ENCODE measurements around the gene PARP9.

Gene PARP9

DNA sequence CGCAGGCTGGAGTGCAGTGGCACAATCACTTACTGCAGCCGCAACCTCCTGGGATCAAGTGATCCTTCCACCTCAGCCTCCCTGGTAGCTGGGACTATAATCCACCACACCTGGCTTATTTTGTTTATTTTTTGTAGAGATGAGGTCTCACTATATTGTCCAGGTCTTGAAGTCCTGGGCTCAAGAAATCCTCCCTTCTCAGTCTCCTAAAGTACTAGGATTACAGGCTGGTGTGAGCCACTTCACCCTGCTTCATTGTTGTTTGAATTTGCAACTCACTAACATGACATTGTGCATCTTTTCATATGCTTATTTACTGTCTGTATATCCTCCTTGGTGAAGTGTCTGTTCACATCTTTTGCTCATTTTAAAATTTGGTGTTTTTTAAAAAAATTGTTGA, 23.5 kb upstream of the PARP9 start:
- no peak for DNase-seq (ENCODE audit: low read depth)
- no peak overlapping the region for H3K4me3 ChIP-seq (ENCODE audit: low read depth, low read length)
- TF ChIP-seq, protein P1, sequence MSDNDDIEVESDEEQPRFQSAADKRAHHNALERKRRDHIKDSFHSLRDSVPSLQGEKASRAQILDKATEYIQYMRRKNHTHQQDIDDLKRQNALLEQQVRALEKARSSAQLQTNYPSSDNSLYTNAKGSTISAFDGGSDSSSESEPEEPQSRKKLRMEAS (IDR thresholded peaks at IDR 0.05; ENCODE audit: low read depth, low read length), result no peak
- no peak for TF ChIP-seq POLR2A (IDR thresholded peaks at IDR 0.05; ENCODE audit: extremely low read depth, insufficient read length)
- no peak for TF ChIP-seq CTCF (IDR thresholded peaks at IDR 0.05; ENCODE audit: low read depth, low read length)
- TF ChIP-seq MYC (IDR thresholded peaks at IDR 0.05; ENCODE audit: low read depth, low read length), result no peak

DNA sequence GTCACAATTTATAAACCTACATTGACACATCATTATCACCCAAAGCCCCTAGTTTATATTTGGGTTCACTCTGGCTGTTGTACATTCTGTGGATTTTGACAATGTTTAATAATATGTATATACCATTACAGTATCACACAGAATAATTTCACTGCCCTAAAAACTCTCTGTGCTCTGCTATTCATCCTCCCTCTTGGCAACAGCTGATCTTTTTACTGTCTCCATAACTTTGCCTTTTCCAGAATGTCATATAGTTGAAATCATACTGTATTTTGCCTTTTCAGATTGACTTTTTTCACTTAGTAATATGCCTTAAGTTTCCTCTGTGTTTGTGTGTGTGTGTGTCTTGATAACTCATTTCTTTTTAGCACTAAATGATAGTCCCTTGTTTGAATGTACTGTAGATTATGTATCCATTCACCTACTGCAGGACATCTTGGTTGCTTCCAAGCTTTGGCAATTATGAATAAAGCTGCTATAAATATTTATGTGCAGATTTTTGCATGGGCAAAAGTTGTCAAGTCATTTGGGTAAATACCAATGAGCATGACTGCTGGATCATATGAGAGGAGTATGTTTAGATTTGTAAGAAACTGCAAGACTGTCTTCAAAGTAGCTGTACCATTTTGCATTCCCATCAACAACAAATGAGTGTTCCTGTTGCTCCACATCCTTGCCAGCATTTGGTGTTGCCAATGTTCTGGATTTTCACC, 22.8 kb upstream of the PARP9 start:
- no peak overlapping the region for H3K4me3 ChIP-seq (ENCODE audit: low read depth, low read length)
- no peak for DNase-seq (ENCODE audit: low read depth)
- TF ChIP-seq, protein P1 (IDR thresholded peaks at IDR 0.05; ENCODE audit: low read depth, low read length), result no peak
- no peak for TF ChIP-seq POLR2A (IDR thresholded peaks at IDR 0.05; ENCODE audit: extremely low read depth, insufficient read length)
- TF ChIP-seq MYC (IDR thresholded peaks at IDR 0.05; ENCODE audit: low read depth, low read length), result no peak
- TF ChIP-seq CTCF (IDR thresholded peaks at IDR 0.05; ENCODE audit: low read depth, low read length), result no peak

GRCh38 chr3:122586098-122586497, 22.0 kb upstream of the PARP9 start:
- TF ChIP-seq CTCF (IDR thresholded peaks at IDR 0.05; ENCODE audit: low read depth, low read length), result no peak
- TF ChIP-seq POLR2A (IDR thresholded peaks at IDR 0.05; ENCODE audit: extremely low read depth, insufficient read length), result no peak
- TF ChIP-seq, protein P1 (IDR thresholded peaks at IDR 0.05; ENCODE audit: low read depth, low read length), result no peak
- no peak for TF ChIP-seq MYC (IDR thresholded peaks at IDR 0.05; ENCODE audit: low read depth, low read length)
- DNase-seq (ENCODE audit: low read depth), result no peak
- H3K4me3 ChIP-seq (ENCODE audit: low read depth, low read length), result no peak overlapping the region

DNA sequence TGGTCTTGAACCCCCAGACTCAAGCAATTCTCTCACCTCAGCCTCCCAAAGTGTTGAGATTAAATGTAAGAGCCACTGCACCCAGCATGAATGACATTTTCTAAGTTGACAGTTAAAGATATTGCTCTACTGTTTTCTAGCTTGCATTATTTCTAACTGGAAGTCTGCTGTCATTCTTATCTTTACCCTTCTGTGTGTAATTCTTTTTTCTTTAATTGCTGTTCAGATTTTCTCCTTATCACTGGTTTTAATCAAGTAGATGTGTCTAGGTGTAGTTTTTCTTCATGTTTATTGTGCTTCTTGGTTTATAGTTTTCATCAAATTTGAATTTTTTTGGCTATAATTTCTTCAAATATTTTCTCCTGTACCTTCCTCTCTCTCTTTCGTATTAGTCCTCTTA, 18.3 kb upstream of the PARP9 start:
- TF ChIP-seq, protein P1 (IDR thresholded peaks at IDR 0.05; ENCODE audit: low read depth, low read length), result no peak
- TF ChIP-seq MYC (IDR thresholded peaks at IDR 0.05; ENCODE audit: low read depth, low read length) (no peak), CTCF (IDR thresholded peaks at IDR 0.05; ENCODE audit: low read depth, low read length) (no peak), POLR2A (IDR thresholded peaks at IDR 0.05; ENCODE audit: extremely low read depth, insufficient read length) (no peak)
- DNase-seq (ENCODE audit: low read depth), result no peak
- no peak overlapping the region for H3K4me3 ChIP-seq (ENCODE audit: low read depth, low read length)

DNA sequence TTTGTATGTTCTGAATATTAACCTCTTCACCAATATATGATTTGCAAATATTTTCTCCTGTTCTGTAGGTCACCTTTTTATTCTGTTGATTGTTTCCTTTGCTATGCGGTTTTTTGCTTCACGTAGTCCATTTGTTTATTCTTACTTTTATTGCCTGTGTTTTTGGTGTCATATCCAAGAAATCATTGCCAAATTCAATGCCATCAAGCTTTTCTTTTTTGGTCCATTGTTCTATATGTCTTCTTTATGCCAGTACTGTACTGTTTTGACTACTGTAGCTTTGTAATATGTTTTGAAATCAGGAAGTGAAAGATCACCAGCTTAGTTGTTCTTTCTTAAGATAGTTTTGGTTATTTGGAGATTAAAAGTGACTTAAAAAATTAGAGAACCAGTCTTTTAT, 17.5 kb upstream of the PARP9 start:
- DNase-seq (ENCODE audit: low read depth), result no peak
- no peak for TF ChIP-seq CTCF (IDR thresholded peaks at IDR 0.05; ENCODE audit: low read depth, low read length)
- TF ChIP-seq POLR2A (IDR thresholded peaks at IDR 0.05; ENCODE audit: extremely low read depth, insufficient read length), result no peak
- TF ChIP-seq, protein P1 (IDR thresholded peaks at IDR 0.05; ENCODE audit: low read depth, low read length), result no peak
- TF ChIP-seq MYC (IDR thresholded peaks at IDR 0.05; ENCODE audit: low read depth, low read length), result no peak
- H3K4me3 ChIP-seq (ENCODE audit: low read depth, low read length), result no peak overlapping the region
